ENCODE results near the gene SCAF1.
A peak's percentile ranks its signal among the peaks of the same experiment; 100 is the strongest.

The SCAF1 gene

GRCh38 chr19:49686503-49687088 is 44.6 kb downstream of the SCAF1 start:
- no peak for DNase-seq

DNA sequence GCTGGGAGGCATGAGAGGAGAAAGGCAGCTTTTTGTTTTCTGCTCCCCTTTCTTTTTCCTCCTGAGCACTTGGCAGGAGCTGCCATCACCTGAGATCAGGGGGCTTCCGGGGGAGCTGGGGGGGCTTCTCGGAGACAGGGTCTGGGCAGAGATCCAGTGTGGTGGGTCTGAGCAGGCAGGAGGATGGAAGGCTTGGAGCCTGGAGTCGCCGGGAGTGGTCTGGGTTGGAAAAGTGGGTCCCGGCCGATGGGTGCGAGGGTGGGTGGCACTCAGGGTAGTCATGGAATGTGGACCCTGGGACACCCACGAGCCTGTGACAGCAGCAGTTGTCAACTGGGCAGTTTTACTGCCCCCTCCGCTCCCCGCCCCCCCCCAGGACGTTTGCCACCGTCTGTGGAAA is 45.1 kb downstream of the SCAF1 start:
- DNase-seq = no peak

GRCh38 chr19:49687566-49688316 is 45.7 kb downstream of the SCAF1 start:
- no peak for DNase-seq

GRCh38 chr19:49688531-49689132 is 46.6 kb downstream of the SCAF1 start:
- DNase-seq = no peak

DNA sequence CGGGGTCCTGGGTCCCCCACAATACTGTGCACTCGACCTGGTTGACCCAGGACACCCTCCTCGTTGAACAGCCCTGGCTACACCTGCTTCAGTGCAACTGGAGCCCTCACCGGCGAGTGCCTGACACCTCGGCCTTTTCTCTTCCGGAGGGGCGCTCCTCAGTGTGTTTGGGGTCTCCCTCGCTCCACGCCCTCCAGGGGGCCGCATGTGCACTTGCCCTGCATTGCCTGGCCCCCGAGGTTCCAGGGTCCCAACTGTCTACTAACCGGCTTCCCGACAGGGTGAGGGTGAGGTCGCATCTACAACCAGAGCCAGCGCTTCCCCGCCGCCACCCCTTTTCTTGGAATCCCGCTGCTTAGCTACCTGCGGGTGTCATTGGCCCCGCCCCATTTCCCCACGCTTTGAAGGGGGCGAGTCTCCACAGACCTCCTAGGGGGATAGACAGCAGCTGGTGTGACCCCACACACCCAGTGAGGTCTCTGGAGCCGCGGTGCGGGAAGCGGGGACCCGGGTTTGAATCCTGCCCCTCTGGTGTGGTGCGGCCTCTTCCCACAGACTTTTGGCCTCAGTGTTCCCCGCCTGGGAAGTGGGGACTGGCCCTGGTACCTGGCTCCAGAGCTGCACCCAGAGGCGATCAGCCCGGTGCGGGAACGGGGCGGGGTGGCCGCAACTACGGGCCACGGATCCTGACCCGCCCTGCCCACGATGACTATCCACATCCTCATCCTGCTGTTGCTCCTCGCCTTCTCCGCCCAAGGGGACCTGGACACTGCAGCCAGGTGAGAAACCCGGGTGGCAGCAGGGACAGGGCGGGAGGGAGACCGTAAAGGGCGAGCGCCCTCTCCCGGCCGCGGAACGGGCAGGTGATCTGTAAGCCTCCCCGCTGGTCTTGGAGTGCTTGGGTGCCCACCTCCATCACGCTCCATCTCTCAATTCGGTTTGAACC is 47.4 kb downstream of the SCAF1 start, which contains the start of gene ADM5:
ADM5 (plus strand) TSS at position 462 of the 946 bp plus-strand sequence; CDS start at position 706, 244 bp downstream.
- peak; percentile 73 for DNase-seq

GRCh38 chr19:49690079-49690655 is 48.2 kb downstream of the SCAF1 start:
- no peak for DNase-seq

DNA sequence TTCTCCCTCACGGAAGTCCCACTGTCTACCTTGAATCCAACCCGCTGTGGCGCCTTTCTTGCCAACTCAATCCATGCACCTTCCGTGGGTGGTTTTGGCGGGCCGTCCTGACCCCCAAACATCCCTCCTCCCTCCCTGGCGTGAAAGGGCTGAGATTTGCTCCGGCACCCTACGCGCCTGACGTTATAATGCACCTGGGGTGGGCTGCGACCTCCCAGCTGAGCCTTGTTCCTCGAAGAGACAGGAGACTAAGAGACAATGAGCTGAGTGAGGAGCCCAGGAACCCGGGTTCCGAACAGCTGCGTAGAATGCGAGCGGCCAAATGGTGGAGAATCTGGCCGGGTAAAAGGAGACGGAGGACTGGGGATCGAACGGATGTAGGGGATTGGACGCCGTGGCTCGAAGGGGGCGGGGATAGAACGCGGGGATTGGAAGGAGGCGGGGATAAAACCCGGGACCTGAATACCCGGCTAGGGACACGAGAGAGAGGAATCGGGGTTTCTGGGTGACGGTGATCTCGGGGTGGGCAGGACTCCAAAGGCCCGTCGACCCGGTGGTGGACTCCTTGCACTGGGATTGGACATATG is 48.7 kb downstream of the SCAF1 start, which contains the start of gene CPT1C:
CPT1C (plus strand) TSS at position 461 of the 587 bp plus-strand sequence. CDS start 1,137 bp downstream, outside the sequence.
- DNase-seq = peak; percentile 90

GRCh38 chr19:49691243-49692146 is 49.5 kb downstream of the SCAF1 start:
- peak; percentile 78 for DNase-seq

DNA sequence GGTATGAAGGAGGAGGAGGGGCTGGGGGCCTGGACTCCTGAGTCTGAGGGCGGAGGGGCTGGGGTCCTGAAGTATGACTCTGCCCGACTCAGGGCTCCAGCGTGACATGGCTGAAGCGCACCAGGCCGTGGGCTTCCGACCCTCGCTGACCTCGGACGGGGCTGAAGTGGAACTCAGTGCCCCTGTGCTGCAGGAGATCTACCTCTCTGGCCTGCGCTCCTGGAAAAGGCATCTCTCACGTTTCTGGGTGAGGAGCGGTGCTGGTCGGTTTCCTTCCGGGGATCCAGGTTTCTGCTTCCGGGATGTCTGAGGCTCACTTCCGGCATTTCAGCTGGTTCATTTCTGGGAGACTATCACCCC is 50.1 kb downstream of the SCAF1 start:
- DNase-seq = no peak

DNA sequence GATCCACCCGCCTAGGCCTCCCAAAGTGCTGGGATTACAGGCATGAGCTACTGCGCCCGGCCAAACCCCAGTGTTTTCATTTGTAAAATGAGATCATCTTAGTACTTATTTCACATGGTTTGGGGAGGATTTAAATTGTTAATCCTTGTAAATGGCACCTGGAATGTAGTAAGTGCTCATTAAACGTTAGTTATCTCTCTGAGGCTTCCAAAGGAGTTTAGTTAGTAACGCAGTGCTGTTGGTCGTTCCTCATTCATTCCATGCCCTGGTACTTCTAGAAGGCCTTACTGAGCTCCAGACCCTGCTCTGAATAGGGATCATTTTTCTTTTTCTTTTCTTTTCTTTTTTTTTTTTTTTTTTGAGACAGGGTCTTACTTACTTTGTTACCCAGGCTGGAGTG is 54.1 kb downstream of the SCAF1 start:
- no peak for DNase-seq

GRCh38 chr19:49696865-49697264 is 54.9 kb downstream of the SCAF1 start:
- DNase-seq = no peak

DNA sequence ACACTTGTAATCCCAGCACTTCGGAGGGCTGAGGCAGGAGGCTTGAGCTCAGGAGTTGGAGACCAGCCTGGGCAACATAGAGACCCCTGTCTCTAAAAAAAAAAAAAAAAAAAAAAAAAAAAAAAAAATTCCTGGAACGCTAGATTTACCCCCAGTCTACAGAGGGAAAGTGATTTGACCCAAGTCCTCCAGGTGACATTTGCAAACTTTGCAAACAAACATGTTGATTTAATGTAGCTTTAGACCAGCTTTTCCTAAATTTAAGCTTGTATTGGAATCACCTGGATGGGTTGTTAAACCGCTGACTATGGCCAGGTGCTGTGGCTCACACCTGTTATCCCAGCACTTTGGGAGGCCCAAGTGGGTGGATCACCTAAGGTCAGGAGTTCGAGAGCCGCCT is 57.4 kb downstream of the SCAF1 start:
- DNase-seq = no peak

GRCh38 chr19:49700563-49700962 is 58.6 kb downstream of the SCAF1 start:
- DNase-seq = no peak

- no peak for DNase-seq
Measured at GRCh38 chr19:49701271-49701786, 59.3 kb downstream of the SCAF1 start.

DNA sequence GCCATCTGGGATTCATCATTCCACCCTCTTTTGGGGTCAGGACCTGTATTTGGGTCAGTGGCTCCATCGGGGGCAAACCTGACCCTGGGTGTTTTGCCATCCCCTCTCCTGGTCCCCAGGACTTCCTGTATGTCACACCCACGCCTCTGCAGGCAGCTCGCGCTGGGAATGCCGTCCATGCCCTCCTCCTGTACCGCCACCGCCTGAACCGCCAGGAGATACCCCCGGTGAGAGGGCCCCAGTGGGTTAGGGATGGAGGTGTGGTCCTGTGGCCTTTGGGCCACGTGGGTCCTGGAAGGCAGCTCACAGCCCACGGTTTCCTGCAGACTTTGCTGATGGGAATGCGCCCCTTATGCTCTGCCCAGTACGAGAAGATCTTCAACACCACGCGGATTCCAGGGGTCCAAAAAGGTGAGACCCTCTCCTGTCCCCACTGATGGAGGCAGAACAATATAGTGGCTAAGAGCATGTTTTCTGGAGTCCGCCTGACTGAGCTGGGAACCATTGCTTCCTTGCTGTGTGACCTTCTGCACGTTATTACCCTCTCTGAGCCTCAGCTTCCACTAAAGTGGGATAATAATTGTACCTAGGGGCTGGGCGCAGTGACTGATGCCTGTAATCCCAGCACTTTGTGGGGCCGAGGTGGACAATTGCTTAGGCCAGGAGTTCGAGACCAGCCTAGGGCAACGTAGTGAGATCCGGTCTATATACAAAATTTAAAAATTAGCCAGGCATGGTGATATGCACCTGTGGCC is 63.1 kb downstream of the SCAF1 start:
- DNase-seq = no peak

DNA sequence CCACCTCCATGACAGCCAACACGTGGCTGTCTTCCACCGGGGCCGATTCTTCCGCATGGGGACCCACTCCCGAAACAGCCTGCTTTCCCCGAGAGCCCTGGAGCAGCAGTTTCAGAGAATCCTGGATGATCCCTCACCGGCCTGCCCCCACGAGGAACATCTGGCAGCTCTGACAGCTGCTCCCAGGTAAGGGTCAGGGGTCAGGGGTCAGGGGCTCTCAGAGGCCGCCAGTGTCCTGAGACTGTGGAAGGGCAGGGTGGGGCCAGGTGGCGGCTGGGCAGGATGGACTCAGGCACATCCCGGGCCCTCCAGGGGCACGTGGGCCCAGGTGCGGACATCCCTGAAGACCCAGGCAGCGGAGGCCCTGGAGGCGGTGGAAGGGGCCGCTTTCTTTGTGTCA is 63.9 kb downstream of the SCAF1 start:
- DNase-seq = no peak

Data from NCI-H1105 treated with DMSO at 0.1 percent for 48 hours (cell line).